ENCODE data around the gene CREB3L2. TPM values are rescaled to one million over a fixed set of nuclear protein-coding genes. Genes with fewer than 3 reads are reported as not detected.
A peak's percentile ranks its signal among the peaks of the same experiment; 100 is the strongest.
"Not testable (repeated sequence)": the region's sequence is repeated elsewhere in the genome, so short reads cannot be mapped to it uniquely, and the experiment has no call there.

CREB3L2 gene
- total and polyA plus RNA-seq, 2 of the 4 experiments (the other 2 are of a cell fraction) = 42.3 to 57.9 TPM

DNA sequence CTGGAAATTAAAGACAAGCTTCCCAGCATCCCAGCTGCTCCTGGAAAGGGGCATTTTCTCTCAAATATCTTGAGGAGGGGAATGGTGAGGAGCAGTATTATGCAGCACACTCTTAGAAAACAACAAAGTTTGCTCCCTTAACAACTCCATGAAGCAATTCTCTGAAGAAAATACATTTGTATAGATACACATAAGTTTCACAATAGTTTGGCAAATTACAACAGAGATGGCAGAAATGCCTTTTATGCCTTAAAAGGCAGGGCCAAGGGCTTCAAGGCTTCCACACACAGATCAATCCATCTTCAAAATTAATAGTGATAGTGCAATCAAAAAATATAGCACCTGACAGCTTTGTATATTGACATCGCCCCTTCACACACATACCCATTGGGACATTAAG, 167.3 kb downstream of the CREB3L2 start:
- intact Hi-C loops (cut with micrococcal nuclease) = no loop called here
- CTCF ChIA-PET = interaction anchor here (2.8 kb wide), 1 partner anchor 178 kb away, joined by 13 read pairs; no protein-coding TSS in a partner anchor

GRCh38 chr7:137832990-137833389, 168.9 kb downstream of the CREB3L2 start:
- DNase-seq; CTCF ChIA-PET; H3K27ac ChIP-seq (ENCODE audit: insufficient read depth, low read length); H3K27me3 ChIP-seq (ENCODE audit: control insufficient read depth, insufficient read depth, low read length); H2AK5ac ChIP-seq (ENCODE audit: low read depth, low read length); H4K8ac ChIP-seq (ENCODE audit: low read depth in 2 of 2, low read length in 2 of 2); H2BK20ac ChIP-seq (ENCODE audit: low read depth, low read length); dilution Hi-C loops (cut with HindIII; ENCODE audit: low sequenced_read_pairs, unreplicated experiment); in situ Hi-C loops (cut with MboI; ENCODE audit: low sequenced_read_pairs); H4K91ac ChIP-seq (ENCODE audit: insufficient read depth, low read depth, low read length); H3K9ac ChIP-seq (ENCODE audit: low read depth, low read length); H2BK120ac ChIP-seq (ENCODE audit: low read depth, low read length); H2AK9ac ChIP-seq (replicated peaks; ENCODE audit: low read depth, low read length, poor library complexity); H4K20me1 ChIP-seq (ENCODE audit: insufficient read depth, low read length); intact Hi-C loops (cut with micrococcal nuclease); H3K4me3 ChIP-seq (ENCODE audit: insufficient read depth, low read depth, low read length); H3K18ac ChIP-seq (ENCODE audit: low read depth, low read length); H2BK5ac ChIP-seq (ENCODE audit: low read depth, low read length, poor library complexity, severe bottlenecking); H3K14ac ChIP-seq (replicated peaks; ENCODE audit: low read depth, low read length); BruUV-seq (replicated peaks); H3K9me1 ChIP-seq (ENCODE audit: insufficient read depth, low read length); H4K5ac ChIP-seq (ENCODE audit: low read depth, low read length); H3K36me3 ChIP-seq (ENCODE audit: control insufficient read depth, insufficient read depth, low read length); H3K56ac ChIP-seq (ENCODE audit: extremely low read depth, insufficient read depth, low read length); H3K4me1 ChIP-seq (ENCODE audit: control insufficient read depth, insufficient read depth, low read length); H3K23ac ChIP-seq (ENCODE audit: low read depth, low read length); H3K79me1 ChIP-seq (ENCODE audit: low read depth in 1 of 2, low read length in 2 of 2); H2BK15ac ChIP-seq (ENCODE audit: low read depth, low read length); H2AFZ ChIP-seq (replicated peaks; ENCODE audit: low read length, poor library complexity); H3K4ac ChIP-seq (ENCODE audit: low read depth, low read length); H3K4me2 ChIP-seq (ENCODE audit: low read depth, low read length); ATAC-seq (ENCODE audit: low read depth): not testable (repeated sequence)
- WGBS, 2 experiments (ENCODE audit: extremely low coverage in 2 of 2, insufficient read length in 1 of 2) = no CpG with 5 or more reads among the region's 2 CpGs
- H3K9me3 ChIP-seq (ENCODE audit: control insufficient read depth, insufficient read depth, low read length) = peaks cover 13% of the 10 kb centered on the region
- POLR2A ChIA-PET (ENCODE audit: unreplicated experiment) = interaction anchor here (0.6 kb wide), 1 partner anchor 1091 kb away, joined by 3 read pairs; no protein-coding TSS in a partner anchor

More for the DNA sequence above, 167.3 kb downstream of the CREB3L2 start:
- 0 out of 2 replicates have a peak, but pooled peaks cover 2% of the 10 kb centered on the region for H3K36me3 ChIP-seq (ENCODE audit: control insufficient read depth, insufficient read depth, low read length)
- H4K91ac ChIP-seq (ENCODE audit: insufficient read depth, low read depth, low read length) = no peak overlapping the region
- no peak overlapping the region for H3K56ac ChIP-seq (ENCODE audit: extremely low read depth, insufficient read depth, low read length)
- peaks cover 0 to 2% of the 10 kb centered on the region in 2 experiments; a peak in 1 of 4 replicates for H3K79me1 ChIP-seq (ENCODE audit: low read depth in 1 of 2, low read length in 2 of 2)
- H2BK20ac ChIP-seq (ENCODE audit: low read depth, low read length) = peak overlapping the region; percentile 72; the same call in 1 of the 2 replicates
- no TSS peak for BruUV-seq (replicated peaks)
- peak overlapping the region; percentile 43; the same call in 1 of the 2 replicates for H4K5ac ChIP-seq (ENCODE audit: low read depth, low read length)
- H2BK5ac ChIP-seq (ENCODE audit: low read depth, low read length, poor library complexity, severe bottlenecking) = peak overlapping the region; percentile 33
- no peaks in the 10 kb centered on the region for H3K9me1 ChIP-seq (ENCODE audit: insufficient read depth, low read length)
- peak overlapping the region in 1 of 2 experiments; percentile 50; a peak in 1 of 4 replicates for H4K8ac ChIP-seq (ENCODE audit: low read depth in 2 of 2, low read length in 2 of 2)
- H3K23ac ChIP-seq (ENCODE audit: low read depth, low read length) = 0 out of 2 replicates have a peak overlapping the region, but pooled peaks have one; percentile 17
- peak overlapping the region; percentile 77; the same call in 1 of the 2 replicates for H3K14ac ChIP-seq (replicated peaks; ENCODE audit: low read depth, low read length)
- H3K9me3 ChIP-seq (ENCODE audit: control insufficient read depth, insufficient read depth, low read length) = peaks cover 13% of the 10 kb centered on the region
- no peak overlapping the region for H3K27ac ChIP-seq (ENCODE audit: insufficient read depth, low read length)
- H3K4me1 ChIP-seq (ENCODE audit: control insufficient read depth, insufficient read depth, low read length) = peaks cover 9% of the 10 kb centered on the region
- no peak overlapping the region for H3K4me3 ChIP-seq (ENCODE audit: insufficient read depth, low read depth, low read length)
- H2BK120ac ChIP-seq (ENCODE audit: low read depth, low read length) = peak overlapping the region; percentile 54; the same call in 1 of the 2 replicates
- H3K4me2 ChIP-seq (ENCODE audit: low read depth, low read length) = no peak overlapping the region
- no peak overlapping the region for H3K9ac ChIP-seq (ENCODE audit: low read depth, low read length)
- ATAC-seq (ENCODE audit: low read depth) (no peak), DNase-seq (no peak)
- no peaks in the 10 kb centered on the region for H3K27me3 ChIP-seq (ENCODE audit: control insufficient read depth, insufficient read depth, low read length)
- TF ChIP-seq CEBPB (IDR thresholded peaks at IDR 0.05; ENCODE audit: low read depth, low read length) (peak; percentile 68), SMC3 (IDR thresholded peaks at IDR 0.05; ENCODE audit: low read depth, low read length) (no peak)
- 0 out of 3 replicates have a peak overlapping the region, but pooled peaks have one; percentile 55 for H2BK15ac ChIP-seq (ENCODE audit: low read depth, low read length)
- POLR2A ChIA-PET (ENCODE audit: unreplicated experiment) = no interaction called here
- no peaks in the 10 kb centered on the region for H4K20me1 ChIP-seq (ENCODE audit: insufficient read depth, low read length)
- H2AFZ ChIP-seq (replicated peaks; ENCODE audit: low read length, poor library complexity) = no peak overlapping the region
- 100% methylated on average over 1 of the region's 1 CpG; no CpG with 5 or more reads in 1 of the 2 experiments for WGBS, 2 experiments (ENCODE audit: extremely low coverage in 2 of 2, insufficient read length in 1 of 2)
- peak overlapping the region; percentile 62; the same call in 1 of the 2 replicates for H3K18ac ChIP-seq (ENCODE audit: low read depth, low read length)
- dilution Hi-C loops (cut with HindIII; ENCODE audit: low sequenced_read_pairs, unreplicated experiment) = no loop called here
- H3K4ac ChIP-seq (ENCODE audit: low read depth, low read length) = peak overlapping the region; percentile 59; the same call in 1 of the 2 replicates
- no peak overlapping the region for H2AK9ac ChIP-seq (replicated peaks; ENCODE audit: low read depth, low read length, poor library complexity)
- H2AK5ac ChIP-seq (ENCODE audit: low read depth, low read length) = peak overlapping the region; percentile 54; the same call in 1 of the 2 replicates
- in situ Hi-C loops (cut with MboI; ENCODE audit: low sequenced_read_pairs) = no loop called here
